ENCODE data around the gene FABP6. TPM values are rescaled to one million over a fixed set of nuclear protein-coding genes. Genes with fewer than 3 reads are reported as not detected.

The FABP6 gene
- total RNA-seq, 1 donor from 2014 or later = 7.7 TPM

GRCh38 chr5:160260006-160260775 is 30.9 kb downstream of the FABP6 start:
- H3K36me3 Mint-ChIP-seq (ENCODE audit: unreplicated experiment) = peaks cover 4% of the 10 kb centered on the region
- TF ChIP-seq CTCF (IDR thresholded peaks at IDR 0.05; ENCODE audit: partially characterized antibody, unreplicated experiment) = no peak
- peaks cover 31% of the 10 kb centered on the region for H3K9me3 Mint-ChIP-seq (ENCODE audit: unreplicated experiment)
- H3K27me3 Mint-ChIP-seq (ENCODE audit: unreplicated experiment) = peaks cover 25% of the 10 kb centered on the region
- H3K4me3 Mint-ChIP-seq (ENCODE audit: unreplicated experiment) = peak overlapping the region; percentile 86
- H3K4me1 Mint-ChIP-seq (ENCODE audit: low read depth, unreplicated experiment) = peaks cover 62% of the 10 kb centered on the region
- H3K27ac Mint-ChIP-seq (ENCODE audit: unreplicated experiment) = peak overlapping the region; percentile 97
- no peak for DNase-seq

- DNase-seq = peak; percentile 33
- Mint-ChIP-seq H3K4me1 (ENCODE audit: low read depth, unreplicated experiment) (peaks cover 66% of the 10 kb centered on the region), H3K4me3 (ENCODE audit: unreplicated experiment) (peak overlapping the region; percentile 86), H3K36me3 (ENCODE audit: unreplicated experiment) (peaks cover 4% of the 10 kb centered on the region), H3K9me3 (ENCODE audit: unreplicated experiment) (peaks cover 33% of the 10 kb centered on the region), H3K27ac (ENCODE audit: unreplicated experiment) (peak overlapping the region; percentile 97), H3K27me3 (ENCODE audit: unreplicated experiment) (peaks cover 25% of the 10 kb centered on the region)
- no peak for TF ChIP-seq CTCF (IDR thresholded peaks at IDR 0.05; ENCODE audit: partially characterized antibody, unreplicated experiment)
Measured at GRCh38 chr5:160260881-160261815, 31.8 kb downstream of the FABP6 start.

GRCh38 chr5:160262151-160263074 is 33.1 kb downstream of the FABP6 start:
- Mint-ChIP-seq H3K27me3 (ENCODE audit: unreplicated experiment) (peaks cover 25% of the 10 kb centered on the region), H3K36me3 (ENCODE audit: unreplicated experiment) (peaks cover 4% of the 10 kb centered on the region), H3K27ac (ENCODE audit: unreplicated experiment) (peak overlapping the region; percentile 97), H3K4me1 (ENCODE audit: low read depth, unreplicated experiment) (peaks cover 77% of the 10 kb centered on the region), H3K4me3 (ENCODE audit: unreplicated experiment) (peak overlapping the region; percentile 86), H3K9me3 (ENCODE audit: unreplicated experiment) (peaks cover 38% of the 10 kb centered on the region)
- peak; percentile 81 for DNase-seq
- TF ChIP-seq CTCF (IDR thresholded peaks at IDR 0.05; ENCODE audit: partially characterized antibody, unreplicated experiment) = no peak

- peak overlapping the region; percentile 97 for H3K27ac Mint-ChIP-seq (ENCODE audit: unreplicated experiment)
- peaks cover 28% of the 10 kb centered on the region for H3K27me3 Mint-ChIP-seq (ENCODE audit: unreplicated experiment)
- H3K4me3 Mint-ChIP-seq (ENCODE audit: unreplicated experiment) = peak overlapping the region; percentile 86
- TF ChIP-seq CTCF (IDR thresholded peaks at IDR 0.05; ENCODE audit: partially characterized antibody, unreplicated experiment) = no peak
- peaks cover 8% of the 10 kb centered on the region for H3K36me3 Mint-ChIP-seq (ENCODE audit: unreplicated experiment)
- no peak for DNase-seq
- H3K9me3 Mint-ChIP-seq (ENCODE audit: unreplicated experiment) = peaks cover 38% of the 10 kb centered on the region
- H3K4me1 Mint-ChIP-seq (ENCODE audit: low read depth, unreplicated experiment) = peaks cover 83% of the 10 kb centered on the region
Measured at GRCh38 chr5:160263326-160263855, 34.1 kb downstream of the FABP6 start.
